Activated CD8-positive, alpha-beta T cell treated with anti-CD3 and anti-CD28 coated beads, Interleukin-2, amount 10 ng/mL, durations not matched to agents 7 days and 5 days (primary cell): ENCODE measurements around the gene ADI1. TPM values are rescaled to one million over a fixed set of nuclear protein-coding genes. Genes with fewer than 3 reads are reported as not detected.
"Not testable (repeated sequence)": the region's sequence is repeated elsewhere in the genome, so short reads cannot be mapped to it uniquely, and the experiment has no call there.

Experiments
- ATAC-seq: fragments of 150-1000 bp; cut with Tn5 transposase; one replicate; pipeline ENCODE4 v1.10.0; 2021; ENCODE audit warnings: moderate library complexity
- CTCF ChIA-PET: fragments of 350-600 bp; sonication (Branson Sonifier 250); formaldehyde crosslinking; loops from one replicate; lab custom pipeline; 2021; ENCODE audit warnings: antibody characterized with exemption; lab: Charles Lee
- POLR2A ChIA-PET: fragments of 350-600 bp; sonication (Branson Sonifier 250); formaldehyde crosslinking; loops from one replicate; lab custom pipeline; 2021; ENCODE audit warnings: antibody characterized with exemption; lab: Charles Lee
- DNase-seq: peaks from one replicate; pipeline ENCODE4 v3.0.0-alpha.2; 2020
- H3K27ac Mint-ChIP-seq: one replicate; pipeline ENCODE4 v1.8.0; 2021; ENCODE audit warnings: mild to moderate bottlenecking, mixed read lengths
- H3K27me3 Mint-ChIP-seq: one replicate; pipeline ENCODE4 v1.8.0; 2021; ENCODE audit warnings: low read depth, mixed read lengths
- H3K36me3 Mint-ChIP-seq: one replicate; pipeline ENCODE4 v1.8.0; 2021; ENCODE audit warnings: low read depth, mixed read lengths
- H3K4me1 Mint-ChIP-seq: one replicate; pipeline ENCODE4 v1.8.0; 2021; ENCODE audit warnings: low read depth, mixed read lengths
- H3K4me3 Mint-ChIP-seq: one replicate; pipeline ENCODE4 v1.8.0; 2021; ENCODE audit warnings: mild to moderate bottlenecking, mixed read lengths
- H3K9me3 Mint-ChIP-seq: one replicate; pipeline ENCODE4 v1.8.0; 2022; ENCODE audit warnings: mixed read lengths; ENCODE audit not compliant: insufficient read depth
- total RNA-seq, 2 experiments: library from RNA; stranded (reverse); gene quantifications; one replicate each; pipeline ENCODE4 v1.2.3, GENCODE V29; 2021

Gene ADI1
- total RNA-seq, 2 experiments from 2014 or later, result 17.5 to 19.8 TPM

GRCh38 chr2:3512086-3512485 lies 7.2 kb downstream of the ADI1 start:
- DNase-seq (no peak), ATAC-seq (no peak)
- Mint-ChIP-seq H3K4me3 (no peak overlapping the region), H3K9me3 (peaks cover 19% of the 10 kb centered on the region), H3K36me3 (peaks cover 64% of the 10 kb centered on the region), H3K27ac (no peak overlapping the region), H3K4me1 (peaks cover 12% of the 10 kb centered on the region), H3K27me3 (no peaks in the 10 kb centered on the region)
- POLR2A ChIA-PET, result no interaction called here
- CTCF ChIA-PET, result no interaction called here

DNA sequence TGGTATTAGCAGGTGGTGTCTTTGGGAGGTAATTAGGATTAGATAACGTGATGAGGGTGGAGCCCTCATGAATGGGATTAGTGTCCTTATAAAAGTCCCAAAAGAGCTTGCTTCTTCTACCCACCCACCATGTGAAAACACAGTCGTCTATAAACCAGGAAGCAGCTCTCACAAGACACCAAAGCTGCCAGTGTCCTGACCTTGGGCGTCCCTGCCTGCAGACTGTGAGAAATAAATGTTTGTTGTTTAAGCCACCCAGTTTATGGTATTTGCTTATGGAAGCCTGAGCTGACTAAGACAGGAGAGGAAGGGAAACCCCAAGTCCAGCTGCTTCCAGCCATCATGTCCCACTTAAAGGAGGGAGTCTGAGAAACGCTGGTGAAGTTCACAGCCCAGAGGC lies 13.6 kb downstream of the ADI1 start:
- ATAC-seq (no peak), DNase-seq (no peak)
- no peaks in the 10 kb centered on the region for H3K4me1 Mint-ChIP-seq
- H3K27ac Mint-ChIP-seq, result no peak overlapping the region
- H3K4me3 Mint-ChIP-seq, result no peak overlapping the region
- no peaks in the 10 kb centered on the region for H3K27me3 Mint-ChIP-seq
- peaks cover 3% of the 10 kb centered on the region for H3K9me3 Mint-ChIP-seq
- ChIA-PET CTCF (no interaction called here), POLR2A (no interaction called here)
- H3K36me3 Mint-ChIP-seq, result peaks cover 26% of the 10 kb centered on the region

GRCh38 chr2:3504741-3505140 lies 14.6 kb downstream of the ADI1 start:
- no peaks in the 10 kb centered on the region for H3K4me1 Mint-ChIP-seq
- H3K9me3 Mint-ChIP-seq, result peaks cover 3% of the 10 kb centered on the region
- DNase-seq (no peak), ATAC-seq (no peak)
- CTCF ChIA-PET, result no interaction called here
- POLR2A ChIA-PET, result no interaction called here
- H3K4me3 Mint-ChIP-seq, result no peak overlapping the region
- no peak overlapping the region for H3K27ac Mint-ChIP-seq
- peaks cover 21% of the 10 kb centered on the region for H3K36me3 Mint-ChIP-seq
- no peaks in the 10 kb centered on the region for H3K27me3 Mint-ChIP-seq

- Mint-ChIP-seq H3K27me3 (no peaks in the 10 kb centered on the region), H3K36me3 (peaks cover 16% of the 10 kb centered on the region), H3K4me1 (no peaks in the 10 kb centered on the region), H3K27ac (no peak overlapping the region), H3K4me3 (no peak overlapping the region), H3K9me3 (peaks cover 2% of the 10 kb centered on the region)
- ATAC-seq (no peak), DNase-seq (no peak)
- ChIA-PET POLR2A (no interaction called here), CTCF (no interaction called here)
Observed at GRCh38 chr2:3503483-3503882, 15.8 kb downstream of the ADI1 start.

- no peak for ATAC-seq
- H3K4me3 Mint-ChIP-seq, result no peak overlapping the region
- no peak overlapping the region for H3K27ac Mint-ChIP-seq
- no peaks in the 10 kb centered on the region for H3K27me3 Mint-ChIP-seq
- ChIA-PET CTCF (no interaction called here), POLR2A (no interaction called here)
- DNase-seq, result no peak
- no peaks in the 10 kb centered on the region for H3K4me1 Mint-ChIP-seq
- H3K36me3 Mint-ChIP-seq, result peaks cover 13% of the 10 kb centered on the region
- H3K9me3 Mint-ChIP-seq, result no peaks in the 10 kb centered on the region
Observed at GRCh38 chr2:3503046-3503445, 16.3 kb downstream of the ADI1 start.

- POLR2A ChIA-PET, result no interaction called here
- Mint-ChIP-seq H3K4me1 (no peaks in the 10 kb centered on the region), H3K27me3 (no peaks in the 10 kb centered on the region), H3K27ac (no peak overlapping the region), H3K4me3 (no peak overlapping the region), H3K9me3 (no peaks in the 10 kb centered on the region), H3K36me3 (peaks cover 7% of the 10 kb centered on the region)
- DNase-seq, result no peak
- no peak for ATAC-seq
- CTCF ChIA-PET, result no interaction called here
Observed at GRCh38 chr2:3500326-3500899, 18.9 kb downstream of the ADI1 start.

- ATAC-seq, result no peak
- no peak overlapping the region for H3K4me3 Mint-ChIP-seq
- H3K27ac Mint-ChIP-seq, result no peak overlapping the region
- H3K36me3 Mint-ChIP-seq, result peaks cover 5% of the 10 kb centered on the region
- no peaks in the 10 kb centered on the region for H3K4me1 Mint-ChIP-seq
- H3K27me3 Mint-ChIP-seq, result no peaks in the 10 kb centered on the region
- no peak for DNase-seq
- POLR2A ChIA-PET, result no interaction called here
- CTCF ChIA-PET, result no interaction called here
- H3K9me3 Mint-ChIP-seq, result no peaks in the 10 kb centered on the region
Observed at GRCh38 chr2:3498783-3499394, 20.4 kb downstream of the ADI1 start.

DNA sequence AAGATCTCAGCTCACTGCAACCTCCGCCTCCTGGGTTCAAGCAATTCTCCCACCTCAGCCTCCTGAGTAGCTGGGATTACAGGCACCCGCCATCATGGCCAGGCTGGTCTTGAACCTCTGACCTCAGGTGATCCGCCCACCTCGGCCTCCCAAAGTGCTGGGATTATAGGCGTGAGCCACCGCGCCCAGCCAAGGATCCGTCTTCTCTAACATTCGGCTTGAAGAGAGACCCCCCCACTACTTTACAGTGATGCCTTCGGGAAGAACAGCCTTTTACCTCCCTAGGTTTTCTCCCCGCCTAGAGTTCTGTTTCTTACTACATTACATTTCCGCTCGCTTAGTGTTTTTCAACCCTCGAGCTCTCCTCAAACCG lies 22.6 kb downstream of the ADI1 start:
- H3K4me1 Mint-ChIP-seq, H3K27ac Mint-ChIP-seq, CTCF ChIA-PET, ATAC-seq, H3K36me3 Mint-ChIP-seq, H3K4me3 Mint-ChIP-seq, H3K27me3 Mint-ChIP-seq, POLR2A ChIA-PET, DNase-seq, H3K9me3 Mint-ChIP-seq: not testable (repeated sequence)

- ATAC-seq, result no peak
- H3K27me3 Mint-ChIP-seq, result no peaks in the 10 kb centered on the region
- ChIA-PET CTCF (no interaction called here), POLR2A (no interaction called here)
- DNase-seq, result no peak
- H3K4me1 Mint-ChIP-seq, result peaks cover 9% of the 10 kb centered on the region
- no peak overlapping the region for H3K4me3 Mint-ChIP-seq
- no peaks in the 10 kb centered on the region for H3K36me3 Mint-ChIP-seq
- H3K27ac Mint-ChIP-seq, result no peak overlapping the region
- no peaks in the 10 kb centered on the region for H3K9me3 Mint-ChIP-seq
Observed at GRCh38 chr2:3494984-3495666, 24.2 kb downstream of the ADI1 start.

GRCh38 chr2:3493615-3494007 lies 25.7 kb downstream of the ADI1 start:
- DNase-seq, result no peak
- POLR2A ChIA-PET, result no interaction called here
- CTCF ChIA-PET, result no interaction called here
- no peaks in the 10 kb centered on the region for H3K27me3 Mint-ChIP-seq
- no peaks in the 10 kb centered on the region for H3K36me3 Mint-ChIP-seq
- no peaks in the 10 kb centered on the region for H3K9me3 Mint-ChIP-seq
- ATAC-seq, result no peak
- H3K4me3 Mint-ChIP-seq, result no peak overlapping the region
- no peak overlapping the region for H3K27ac Mint-ChIP-seq
- H3K4me1 Mint-ChIP-seq, result peaks cover 9% of the 10 kb centered on the region

- no peaks in the 10 kb centered on the region for H3K27me3 Mint-ChIP-seq
- CTCF ChIA-PET, result no interaction called here
- POLR2A ChIA-PET, result no interaction called here
- no peak overlapping the region for H3K27ac Mint-ChIP-seq
- no peaks in the 10 kb centered on the region for H3K36me3 Mint-ChIP-seq
- DNase-seq (no peak), ATAC-seq (no peak)
- peaks cover 9% of the 10 kb centered on the region for H3K4me1 Mint-ChIP-seq
- no peaks in the 10 kb centered on the region for H3K9me3 Mint-ChIP-seq
- H3K4me3 Mint-ChIP-seq, result no peak overlapping the region
Observed at GRCh38 chr2:3492951-3493614, 26.2 kb downstream of the ADI1 start.

DNA sequence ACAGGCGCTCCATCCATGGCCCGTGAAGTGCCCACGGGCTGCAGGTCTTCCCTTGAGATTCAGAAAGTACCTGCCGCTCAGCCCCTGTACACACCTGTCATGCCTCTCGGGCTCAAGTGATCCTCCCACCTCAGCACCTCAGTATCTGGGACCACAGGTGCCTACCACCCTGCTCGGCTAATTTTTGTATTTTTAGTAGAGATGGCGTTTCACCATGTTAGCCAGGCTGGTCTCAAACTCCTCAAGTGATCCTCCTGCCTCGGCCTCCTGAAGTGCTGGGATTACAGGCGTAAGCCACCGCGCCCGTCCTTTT lies 26.9 kb downstream of the ADI1 start:
- DNase-seq, POLR2A ChIA-PET, ATAC-seq, H3K27ac Mint-ChIP-seq, H3K4me3 Mint-ChIP-seq, H3K4me1 Mint-ChIP-seq, H3K36me3 Mint-ChIP-seq, H3K27me3 Mint-ChIP-seq, H3K9me3 Mint-ChIP-seq, CTCF ChIA-PET: not testable (repeated sequence)
